ENCODE results near the gene EP400. TPM values are rescaled to one million over a fixed set of nuclear protein-coding genes. Genes with fewer than 3 reads are reported as not detected.
"Not testable (repeated sequence)": the region's sequence is repeated elsewhere in the genome, so short reads cannot be mapped to it uniquely, and the experiment has no call there.

Gene EP400
- total RNA-seq, 1 donor from 2014 or later: 35.9 TPM

DNA sequence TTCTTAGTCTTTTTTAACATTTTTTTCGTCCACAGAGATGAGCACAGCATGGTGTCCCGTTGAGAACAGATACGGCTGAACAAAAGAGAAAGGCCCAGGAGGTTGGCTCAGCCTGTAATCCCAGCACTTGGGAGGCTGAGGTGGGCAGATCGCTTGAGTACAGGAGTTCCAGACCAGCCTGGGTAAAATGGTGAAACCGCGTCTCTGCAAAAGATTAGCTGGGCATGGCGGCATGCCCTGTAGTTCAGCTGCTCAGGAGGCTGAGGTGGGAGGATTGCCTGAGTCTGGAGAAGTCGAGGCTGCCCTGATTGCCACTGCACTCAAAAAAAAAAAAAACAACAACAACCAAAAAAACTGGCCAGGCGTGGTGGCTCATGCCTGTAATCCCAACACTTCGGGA lies 5.9 kb upstream of the EP400 start:
- Mint-ChIP-seq H3K27ac (ENCODE audit: unreplicated experiment) (no peak overlapping the region), H3K36me3 (ENCODE audit: low read depth) (peaks cover 13% of the 10 kb centered on the region), H3K4me3 (ENCODE audit: unreplicated experiment) (no peak overlapping the region)

DNA sequence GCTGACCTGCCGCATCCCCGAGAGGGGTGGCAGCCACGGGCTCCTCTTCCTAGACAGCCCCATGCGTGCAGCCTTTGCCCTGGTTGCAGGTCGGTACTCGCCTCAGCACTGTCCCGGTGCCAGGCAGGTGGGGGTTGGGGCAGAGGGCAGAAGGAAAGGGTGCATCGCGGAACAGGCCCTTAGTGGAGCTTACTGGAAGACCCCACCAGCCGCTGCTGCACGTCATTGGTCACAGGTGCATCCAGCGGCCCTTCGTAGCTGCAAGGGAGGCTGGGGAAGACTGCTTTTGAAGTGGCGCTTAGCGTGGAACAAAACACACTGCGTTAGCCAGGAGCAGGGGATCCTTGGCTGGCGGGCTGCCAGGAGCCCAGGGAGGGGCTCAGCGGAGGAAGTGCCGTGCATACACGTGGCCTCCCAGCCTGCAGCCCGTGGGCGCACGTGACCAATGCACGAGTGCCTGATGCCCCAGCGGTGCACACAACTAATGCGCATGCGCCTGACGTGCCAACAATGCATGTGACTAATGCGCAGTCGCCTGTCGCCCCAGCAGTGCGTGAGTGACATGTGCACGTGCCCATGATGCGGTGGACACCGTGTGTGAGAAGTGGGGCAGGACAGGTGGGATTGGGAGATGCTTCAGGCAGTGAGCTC lies 5.0 kb upstream of the EP400 start:
- Mint-ChIP-seq H3K27ac (ENCODE audit: unreplicated experiment) (no peak overlapping the region), H3K27me3 (ENCODE audit: low read depth) (no peaks in the 10 kb centered on the region), H3K9me3 (ENCODE audit: low read depth) (no peaks in the 10 kb centered on the region), H3K36me3 (ENCODE audit: low read depth) (peaks cover 13% of the 10 kb centered on the region), H3K4me3 (ENCODE audit: unreplicated experiment) (no peak overlapping the region), H3K4me1 (ENCODE audit: low read depth) (peaks cover 6% of the 10 kb centered on the region)
- peak; percentile 91 for DNase-seq (ENCODE audit: low spot score)
- TF ChIP-seq, protein P1, sequence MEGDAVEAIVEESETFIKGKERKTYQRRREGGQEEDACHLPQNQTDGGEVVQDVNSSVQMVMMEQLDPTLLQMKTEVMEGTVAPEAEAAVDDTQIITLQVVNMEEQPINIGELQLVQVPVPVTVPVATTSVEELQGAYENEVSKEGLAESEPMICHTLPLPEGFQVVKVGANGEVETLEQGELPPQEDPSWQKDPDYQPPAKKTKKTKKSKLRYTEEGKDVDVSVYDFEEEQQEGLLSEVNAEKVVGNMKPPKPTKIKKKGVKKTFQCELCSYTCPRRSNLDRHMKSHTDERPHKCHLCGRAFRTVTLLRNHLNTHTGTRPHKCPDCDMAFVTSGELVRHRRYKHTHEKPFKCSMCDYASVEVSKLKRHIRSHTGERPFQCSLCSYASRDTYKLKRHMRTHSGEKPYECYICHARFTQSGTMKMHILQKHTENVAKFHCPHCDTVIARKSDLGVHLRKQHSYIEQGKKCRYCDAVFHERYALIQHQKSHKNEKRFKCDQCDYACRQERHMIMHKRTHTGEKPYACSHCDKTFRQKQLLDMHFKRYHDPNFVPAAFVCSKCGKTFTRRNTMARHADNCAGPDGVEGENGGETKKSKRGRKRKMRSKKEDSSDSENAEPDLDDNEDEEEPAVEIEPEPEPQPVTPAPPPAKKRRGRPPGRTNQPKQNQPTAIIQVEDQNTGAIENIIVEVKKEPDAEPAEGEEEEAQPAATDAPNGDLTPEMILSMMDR (IDR thresholded peaks at IDR 0.05): no peak

More for the DNA sequence above, 5.9 kb upstream of the EP400 start:
- TF ChIP-seq, protein P1 (IDR thresholded peaks at IDR 0.05): no peak
- Mint-ChIP-seq H3K27me3 (ENCODE audit: low read depth) (no peaks in the 10 kb centered on the region), H3K9me3 (ENCODE audit: low read depth) (no peaks in the 10 kb centered on the region), H3K4me1 (ENCODE audit: low read depth) (peaks cover 6% of the 10 kb centered on the region)
- peak; percentile 38 for DNase-seq (ENCODE audit: low spot score)

DNA sequence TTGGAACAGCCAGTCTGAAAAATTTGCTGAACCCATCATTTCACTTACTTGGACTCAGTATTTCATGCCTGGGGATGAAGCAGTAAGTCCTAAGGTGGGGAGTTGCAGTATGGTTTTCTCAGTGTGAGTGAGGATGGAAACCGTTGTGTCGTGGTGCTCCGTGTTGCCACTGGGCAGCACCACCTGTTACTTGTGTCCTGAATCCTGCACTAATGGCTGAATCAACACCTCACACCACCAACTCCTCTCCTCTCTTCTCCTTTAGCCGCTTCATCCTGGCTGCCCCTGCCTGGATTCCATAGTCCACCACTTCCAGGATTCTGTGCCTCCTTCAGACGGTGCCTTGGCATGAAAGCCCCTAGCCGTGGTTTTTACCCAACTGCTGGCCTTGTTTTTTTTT lies 3.0 kb upstream of the EP400 start:
- peaks cover 12% of the 10 kb centered on the region for H3K4me1 Mint-ChIP-seq (ENCODE audit: low read depth)
- peaks cover 6% of the 10 kb centered on the region for H3K36me3 Mint-ChIP-seq (ENCODE audit: low read depth)
- H3K27ac Mint-ChIP-seq (ENCODE audit: unreplicated experiment): no peak overlapping the region
- no peak overlapping the region for H3K4me3 Mint-ChIP-seq (ENCODE audit: unreplicated experiment)
- H3K9me3 Mint-ChIP-seq (ENCODE audit: low read depth): no peaks in the 10 kb centered on the region
- no peaks in the 10 kb centered on the region for H3K27me3 Mint-ChIP-seq (ENCODE audit: low read depth)
- no peak for DNase-seq (ENCODE audit: low spot score)
- TF ChIP-seq, protein P1 (IDR thresholded peaks at IDR 0.05): no peak

DNA sequence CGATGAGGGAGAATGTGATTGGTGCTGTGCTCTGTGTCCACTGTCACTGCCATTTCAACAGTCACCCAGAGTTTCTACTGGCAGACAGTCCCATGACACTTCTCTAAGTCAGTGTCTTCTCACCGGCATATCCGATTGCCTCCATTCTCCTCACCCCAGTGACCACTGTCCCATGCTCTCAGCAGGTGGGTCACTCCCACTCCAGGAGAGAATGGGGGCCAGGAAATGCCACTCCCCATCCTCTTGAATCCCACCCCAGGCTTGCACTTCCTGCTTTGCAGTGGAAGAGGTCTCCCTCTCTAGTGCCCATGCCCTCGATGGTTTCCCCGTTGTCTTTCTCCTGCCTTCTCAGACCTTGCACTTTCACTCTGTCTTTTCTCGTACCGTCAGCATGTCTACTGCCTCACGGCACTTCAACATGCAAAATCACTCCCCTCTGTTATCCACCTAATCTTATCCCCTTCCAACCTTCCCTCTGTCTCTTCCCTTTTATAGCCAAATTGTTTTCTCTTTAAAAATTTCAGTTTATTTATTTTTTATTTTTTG lies 2.2 kb upstream of the EP400 start:
- H3K4me3 Mint-ChIP-seq (ENCODE audit: unreplicated experiment): no peak overlapping the region
- H3K9me3 Mint-ChIP-seq (ENCODE audit: low read depth): no peaks in the 10 kb centered on the region
- no peaks in the 10 kb centered on the region for H3K27me3 Mint-ChIP-seq (ENCODE audit: low read depth)
- TF ChIP-seq, protein P1 (IDR thresholded peaks at IDR 0.05): no peak
- H3K36me3 Mint-ChIP-seq (ENCODE audit: low read depth): peaks cover 6% of the 10 kb centered on the region
- DNase-seq (ENCODE audit: low spot score): no peak
- peaks cover 14% of the 10 kb centered on the region for H3K4me1 Mint-ChIP-seq (ENCODE audit: low read depth)
- peak overlapping the region; percentile 61 for H3K27ac Mint-ChIP-seq (ENCODE audit: unreplicated experiment)

DNA sequence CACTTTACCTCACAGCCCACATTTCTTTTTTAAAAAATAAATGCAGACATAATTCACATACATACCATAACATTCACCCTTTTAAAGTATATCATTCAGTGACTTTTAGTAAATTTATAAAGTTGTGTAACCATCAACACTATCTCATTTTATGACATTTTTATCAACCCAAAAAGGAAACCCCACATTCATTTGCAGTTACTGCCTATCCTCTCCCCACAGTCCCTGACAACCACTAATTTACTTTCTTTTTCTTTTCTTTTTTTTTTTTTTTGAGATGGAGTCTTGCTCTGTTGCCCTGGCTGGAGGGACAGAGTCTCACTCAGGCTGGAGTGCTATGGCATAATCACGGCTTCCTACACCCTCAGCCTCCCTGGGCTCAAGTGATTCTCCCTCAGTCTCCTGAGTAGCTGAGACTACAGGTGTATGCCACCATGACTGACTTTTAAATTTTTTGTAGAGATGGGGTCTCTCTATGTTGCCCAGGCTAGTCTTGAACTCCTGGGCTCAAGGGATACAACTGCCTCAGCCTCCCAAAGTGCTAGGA lies 1.5 kb upstream of the EP400 start:
- TF ChIP-seq, protein P1 (IDR thresholded peaks at IDR 0.05): no peak
- Mint-ChIP-seq H3K36me3 (ENCODE audit: low read depth) (peaks cover 6% of the 10 kb centered on the region), H3K4me3 (ENCODE audit: unreplicated experiment) (peak overlapping the region; percentile 6), H3K4me1 (ENCODE audit: low read depth) (peaks cover 19% of the 10 kb centered on the region), H3K9me3 (ENCODE audit: low read depth) (no peaks in the 10 kb centered on the region), H3K27me3 (ENCODE audit: low read depth) (no peaks in the 10 kb centered on the region), H3K27ac (ENCODE audit: unreplicated experiment) (peak overlapping the region; percentile 61)
- DNase-seq (ENCODE audit: low spot score): no peak

DNA sequence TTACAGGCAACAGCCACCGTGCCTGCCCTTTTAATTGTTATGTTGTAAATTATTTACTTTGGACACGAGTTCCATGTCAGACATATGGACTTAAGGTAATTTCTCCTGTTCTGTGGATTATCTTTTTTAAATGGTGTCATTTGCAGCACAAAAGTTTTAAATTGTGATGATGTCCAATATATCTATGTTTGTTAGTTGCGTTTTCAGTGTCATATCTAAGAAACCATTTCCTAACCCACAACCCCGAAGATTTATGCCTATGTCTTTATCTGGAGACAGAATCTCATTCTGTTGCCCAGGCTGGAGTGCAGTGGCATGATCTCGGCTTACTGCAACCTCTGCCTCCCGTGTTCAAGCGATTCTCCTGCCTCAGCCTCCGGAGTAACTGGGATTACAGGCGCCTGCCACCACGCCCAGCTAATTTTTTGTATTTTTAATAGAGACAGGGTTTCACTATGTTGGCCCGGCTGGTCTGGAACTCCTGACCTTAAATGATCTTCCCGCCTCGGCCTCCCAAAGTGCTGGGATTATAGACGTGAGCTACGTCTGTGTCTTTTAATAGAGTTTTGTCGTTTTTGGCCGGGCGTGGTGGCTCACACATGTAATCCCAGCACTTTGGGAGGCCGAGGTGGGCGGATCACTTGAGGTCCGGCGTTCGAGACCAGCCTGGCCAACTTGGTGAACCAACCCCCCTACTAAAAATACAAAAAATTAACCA lies 870 bp upstream of the EP400 start:
- not testable (repeated sequence) for H3K27me3 Mint-ChIP-seq (ENCODE audit: low read depth); H3K9me3 Mint-ChIP-seq (ENCODE audit: low read depth); DNase-seq (ENCODE audit: low spot score); H3K36me3 Mint-ChIP-seq (ENCODE audit: low read depth)
- Mint-ChIP-seq H3K4me1 (ENCODE audit: low read depth) (peaks cover 19% of the 10 kb centered on the region), H3K27ac (ENCODE audit: unreplicated experiment) (peak overlapping the region; percentile 32), H3K4me3 (ENCODE audit: unreplicated experiment) (peak overlapping the region; percentile 68)

All from chondrocyte (in vitro differentiated cells).